GM21515 (cell line): ENCODE results near the gene MRPL23.

Source experiments
- ATAC-seq: cut with Tn5 transposase; IDR thresholded peaks from one replicate; pipeline ENCODE4 v1.9.1; 2021; ENCODE audit not compliant: unreplicated experiment

MRPL23 gene

GRCh38 chr11:1946812-1947484, at the start of gene MRPL23:
TSS of gene MRPL23 (plus strand) at chr11:1947332. CDS start at chr11:1947363, 31 bp downstream.
- no peak for ATAC-seq

- ATAC-seq: no peak
Observed at GRCh38 chr11:1899090-1899489, 48.0 kb upstream of the MRPL23 start.

GRCh38 chr11:1899686-1900085, 47.4 kb upstream of the MRPL23 start:
- ATAC-seq: no peak

- ATAC-seq: no peak
Observed at GRCh38 chr11:1906181-1906580, 41.0 kb upstream of the MRPL23 start.

GRCh38 chr11:1906611-1907423, 40.3 kb upstream of the MRPL23 start:
- ATAC-seq: no peak

GRCh38 chr11:1908618-1909017, 38.5 kb upstream of the MRPL23 start:
- ATAC-seq: no peak

- ATAC-seq: no peak
Observed at GRCh38 chr11:1909524-1909923, 37.6 kb upstream of the MRPL23 start.

GRCh38 chr11:1912289-1912878, 34.7 kb upstream of the MRPL23 start:
- ATAC-seq: no peak

GRCh38 chr11:1913271-1914060, 33.7 kb upstream of the MRPL23 start:
- ATAC-seq: no peak

- no peak for ATAC-seq
Observed at GRCh38 chr11:1915795-1916131, 31.4 kb upstream of the MRPL23 start.

- no peak for ATAC-seq
Observed at GRCh38 chr11:1916132-1916985, 30.8 kb upstream of the MRPL23 start.

- no peak for ATAC-seq
Observed at GRCh38 chr11:1916986-1917522, 30.1 kb upstream of the MRPL23 start.

- no peak for ATAC-seq
Observed at GRCh38 chr11:1917523-1918435, 29.4 kb upstream of the MRPL23 start.

- ATAC-seq: no peak
Observed at GRCh38 chr11:1918436-1919315, 28.5 kb upstream of the MRPL23 start.

GRCh38 chr11:1919391-1920127, 27.6 kb upstream of the MRPL23 start, which contains the start of gene TNNT3:
TSS of gene TNNT3 (plus strand) at chr11:1919703. CDS start at chr11:1922875, 3,172 bp downstream.
- ATAC-seq: no peak

- ATAC-seq: no peak
Observed at GRCh38 chr11:1920128-1920908, 26.8 kb upstream of the MRPL23 start.
